ENCODE data around the gene SLC38A1.

Gene SLC38A1

DNA sequence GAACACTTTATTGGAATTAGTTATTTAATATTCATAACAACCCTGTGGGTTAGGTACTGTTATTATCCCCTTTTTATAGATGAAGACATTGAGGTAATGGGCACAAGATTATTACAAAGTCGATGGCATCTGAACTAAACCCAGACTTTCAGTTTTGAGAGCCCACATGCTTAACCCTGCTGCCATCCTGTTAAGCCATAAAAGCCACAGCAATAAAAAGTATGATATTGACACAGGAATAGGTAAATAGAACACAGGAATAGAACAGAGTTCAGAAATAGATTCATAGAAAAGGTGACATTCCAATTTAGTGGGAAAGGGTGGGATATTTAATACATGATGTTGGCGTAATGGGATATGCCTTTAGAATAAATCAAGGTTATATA, 119.8 kb downstream of the SLC38A1 start:
- H3K27ac ChIP-seq: no peak overlapping the region
- DNase-seq (ENCODE audit: low read depth, low spot score): no peak

DNA sequence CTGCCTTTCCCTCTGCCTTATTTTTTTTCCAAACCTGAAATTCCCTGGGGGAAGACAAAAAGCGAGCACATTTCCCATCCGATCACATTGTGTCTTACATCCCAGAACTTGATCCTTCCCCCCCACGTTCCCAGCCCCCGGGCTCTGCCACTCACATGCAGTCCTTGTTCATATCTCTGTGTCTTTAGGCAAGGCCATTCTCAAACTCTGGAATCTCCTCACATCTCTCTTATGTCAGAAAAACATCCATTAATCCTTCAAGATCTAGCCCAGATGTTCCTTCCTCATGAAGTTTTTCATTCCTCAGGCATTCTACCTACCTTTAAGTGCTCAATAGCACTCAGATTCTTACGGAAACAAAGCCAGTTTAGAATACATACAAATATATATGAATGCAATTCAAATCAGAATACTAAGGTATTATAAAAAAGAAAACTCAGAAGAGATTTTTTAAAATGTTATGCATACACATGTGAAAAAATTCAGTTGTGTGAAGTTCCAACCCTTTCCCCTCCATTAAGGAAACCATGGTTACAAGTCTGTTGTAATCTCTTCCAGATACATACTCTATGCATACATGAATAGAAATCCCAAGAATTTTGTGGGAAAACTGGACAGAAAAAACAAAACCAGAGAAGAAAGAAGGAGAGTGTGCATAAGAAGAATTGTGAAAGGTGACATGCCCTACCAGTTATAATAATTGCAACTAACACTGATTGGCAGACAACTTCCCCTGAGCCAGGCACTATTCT, 120.3 kb downstream of the SLC38A1 start:
- no peak overlapping the region for H3K27ac ChIP-seq
- DNase-seq (ENCODE audit: low read depth, low spot score): no peak

DNA sequence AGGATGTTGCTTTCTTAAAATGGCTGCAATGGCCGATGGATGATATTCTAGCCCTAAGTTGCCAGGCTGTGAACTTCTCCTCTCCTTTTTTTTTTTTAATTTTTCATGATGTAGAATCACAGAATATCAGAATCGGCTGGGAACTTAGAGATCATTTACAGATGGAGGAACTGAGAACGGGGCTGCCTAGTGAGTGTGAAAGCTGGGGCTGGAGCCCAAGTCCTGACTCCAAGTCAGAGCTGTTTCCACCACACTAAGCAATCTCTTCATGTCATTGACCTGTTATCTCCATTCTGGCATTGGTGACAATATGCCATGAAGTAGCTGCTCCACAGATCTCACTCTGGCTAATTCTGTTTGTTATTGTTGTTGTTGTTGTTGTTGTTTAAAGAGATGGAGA, 121.7 kb downstream of the SLC38A1 start:
- no peak overlapping the region for H3K27ac ChIP-seq
- no peak for DNase-seq (ENCODE audit: low read depth, low spot score)

DNA sequence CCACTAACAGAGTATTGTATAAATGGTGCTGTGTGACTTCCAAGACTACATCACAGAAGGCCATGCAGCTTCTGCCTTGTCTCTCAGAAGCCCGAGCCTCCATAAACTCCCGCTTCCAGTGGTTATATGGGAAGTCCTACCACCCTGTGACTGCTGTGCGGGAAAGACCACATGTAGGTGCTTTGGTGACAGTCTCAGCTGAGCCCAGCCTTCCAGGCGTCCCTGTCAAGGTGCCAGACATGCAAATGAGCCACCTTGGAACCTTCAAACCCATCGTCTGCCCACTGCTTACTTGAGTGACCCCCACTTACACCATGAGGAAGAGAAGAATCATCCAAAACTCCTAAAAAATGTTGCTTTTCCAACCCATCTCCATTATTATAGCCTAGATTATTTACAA, 123.0 kb downstream of the SLC38A1 start:
- no peak for DNase-seq (ENCODE audit: low read depth, low spot score)
- H3K27ac ChIP-seq: no peak overlapping the region

DNA sequence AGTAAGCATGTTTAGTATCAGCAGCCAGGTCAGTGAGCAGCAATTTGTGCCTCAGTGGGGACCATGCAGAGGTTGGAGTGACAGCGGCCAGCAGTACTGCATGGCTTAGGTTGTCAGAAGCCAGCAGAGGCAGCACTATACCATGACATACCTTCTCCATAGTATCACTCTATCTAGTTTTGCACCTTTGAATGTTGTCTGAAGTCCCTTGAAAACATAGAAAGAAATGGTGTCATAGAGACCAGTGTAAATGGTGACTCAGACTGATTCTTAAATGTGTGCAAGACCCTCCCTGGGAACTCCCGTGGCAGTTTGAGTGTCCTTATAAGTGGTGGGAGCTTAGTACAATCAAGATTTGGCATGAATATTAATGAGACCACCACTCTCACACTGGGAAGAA, 124.4 kb downstream of the SLC38A1 start:
- DNase-seq (ENCODE audit: low read depth, low spot score): no peak
- no peak overlapping the region for H3K27ac ChIP-seq

DNA sequence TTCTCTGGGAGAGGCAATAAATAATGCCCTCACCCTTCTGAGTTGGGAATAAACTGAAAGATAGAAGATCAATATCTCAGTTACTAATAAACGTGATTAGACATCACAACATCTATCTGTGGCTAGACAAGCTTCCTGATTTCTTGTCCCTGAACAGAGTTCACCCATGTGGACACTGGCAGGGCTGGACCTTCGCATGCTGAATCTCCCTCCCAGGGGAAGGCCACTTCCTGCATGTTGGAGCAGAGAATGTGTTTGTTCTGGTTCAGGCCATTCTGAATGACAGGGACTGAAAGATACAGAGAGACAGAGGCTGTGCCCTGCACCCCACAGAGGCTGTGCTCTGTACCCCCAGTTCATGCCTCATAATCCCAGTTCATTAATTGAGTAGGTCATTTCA, 132.6 kb downstream of the SLC38A1 start:
- DNase-seq (ENCODE audit: low read depth, low spot score): no peak
- no peak overlapping the region for H3K27ac ChIP-seq

DNA sequence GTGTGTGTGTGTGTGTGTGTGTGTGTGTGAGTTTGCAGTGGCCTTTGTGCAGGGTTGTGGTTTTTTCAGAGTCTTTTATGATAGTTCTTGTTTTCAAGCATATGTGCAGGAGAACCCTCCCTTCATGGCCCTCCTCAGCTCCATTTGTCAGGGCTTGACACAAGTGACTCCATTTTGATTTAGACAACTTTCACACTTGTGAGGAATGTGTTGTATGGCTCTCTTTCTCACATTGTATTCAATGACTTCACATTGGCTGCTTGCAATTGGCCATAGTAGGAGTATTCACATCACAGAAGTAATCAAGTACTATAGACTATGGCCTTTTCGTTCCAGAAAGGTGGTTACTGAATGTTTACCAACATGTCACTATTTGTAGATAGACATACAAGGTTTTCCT, 133.1 kb downstream of the SLC38A1 start:
- H3K27ac ChIP-seq: no peak overlapping the region
- no peak for DNase-seq (ENCODE audit: low read depth, low spot score)

DNA sequence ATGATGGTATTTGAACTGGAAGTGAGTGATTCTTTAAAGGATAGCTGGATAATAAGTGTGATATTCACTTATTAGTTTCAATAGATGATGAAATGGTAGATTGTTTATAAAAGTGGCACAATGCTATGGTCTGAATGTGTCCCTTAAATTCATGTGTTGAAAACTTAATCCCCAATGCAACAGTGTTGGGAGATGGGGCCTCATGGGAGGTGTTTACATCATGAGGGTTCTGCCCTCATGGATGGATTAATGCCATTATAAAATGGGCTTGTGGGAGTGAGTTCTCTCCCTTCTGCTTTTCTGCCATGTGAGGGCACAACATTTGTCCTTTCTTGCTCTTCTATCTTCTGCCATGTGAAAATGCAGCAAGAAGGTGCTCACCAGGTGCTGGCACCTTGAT, 134.0 kb downstream of the SLC38A1 start:
- H3K27ac ChIP-seq: no peak overlapping the region
- no peak for DNase-seq (ENCODE audit: low read depth, low spot score)

DNA sequence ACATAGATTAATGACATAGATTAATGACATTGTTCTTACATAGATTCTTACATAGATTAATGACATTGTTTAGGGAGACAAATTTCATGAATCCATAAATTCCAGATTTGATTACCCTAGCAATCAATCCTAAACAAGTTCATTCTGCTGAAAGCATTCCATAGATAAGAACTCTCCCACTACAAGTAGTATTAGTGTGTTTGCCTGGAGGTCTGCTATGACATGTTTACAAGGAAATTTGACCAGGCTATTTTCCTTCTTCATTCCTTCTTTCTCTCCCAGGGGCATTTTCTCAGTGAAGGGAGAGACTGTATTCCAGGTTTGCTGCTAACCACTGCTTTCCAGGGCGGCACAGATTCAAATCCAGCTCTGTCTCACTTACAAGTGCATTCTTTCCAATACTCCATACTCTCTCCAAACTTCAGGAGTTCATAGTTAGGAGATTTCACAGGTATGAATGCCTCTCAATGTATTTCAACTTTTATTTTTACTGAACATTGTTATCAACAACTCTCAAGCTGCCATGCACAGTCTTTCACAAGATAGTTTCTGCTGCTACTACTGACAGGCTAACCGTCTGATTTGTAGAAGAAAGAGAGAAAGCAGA, 134.5 kb downstream of the SLC38A1 start:
- no peak overlapping the region for H3K27ac ChIP-seq
- DNase-seq (ENCODE audit: low read depth, low spot score): no peak

DNA sequence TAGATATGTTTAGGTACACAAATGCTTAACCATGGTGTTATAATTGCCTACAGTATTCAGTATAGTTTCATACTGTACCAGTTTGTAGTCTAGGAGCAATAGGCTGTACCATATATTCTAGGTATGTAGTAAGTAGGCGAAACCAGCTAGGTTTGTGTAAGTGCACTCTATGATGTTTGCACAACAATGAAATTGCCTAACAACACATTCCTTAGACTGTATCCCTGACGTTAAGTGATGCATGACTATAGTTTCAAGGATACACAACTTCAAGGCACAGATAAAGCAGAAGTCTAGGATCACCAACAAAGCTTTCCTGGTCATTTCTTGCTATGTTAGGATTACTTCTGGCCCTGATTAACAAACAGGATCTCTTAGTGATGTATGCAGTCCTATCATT, 135.1 kb downstream of the SLC38A1 start:
- no peak for DNase-seq (ENCODE audit: low read depth, low spot score)
- no peak overlapping the region for H3K27ac ChIP-seq

Measured in epithelial cell of prostate (primary cell).